Measurements from ENCODE around the gene KIAA0232. TPM values are rescaled to one million over a fixed set of nuclear protein-coding genes. Genes with fewer than 3 reads are reported as not detected.

KIAA0232 gene
- total and polyA plus RNA-seq, 2 of the 8 experiments (the other 6 are each of a cell fraction or from before 2014, with no cell fraction given) = 5.6 to 23.3 TPM

- DNase-seq (ENCODE audit: low read depth in 1 of 2, low spot score in 2 of 2) (peak in 1 of 2 experiments; percentile 91), FAIRE-seq (no peak)
- H4K5ac ChIP-seq (ENCODE audit: insufficient read length, low read depth, low read length) = peak within 1 kb of the TSS; percentile 35
- H3K4me3 ChIP-seq (ENCODE audit: extremely low read depth in 1 of 4, insufficient read depth in 2 of 4, low read depth in 3 of 4, low read length in 4 of 4) = peak within 1 kb of the TSS; percentile 58 to 92 (median 75)
- H3K4me1 ChIP-seq (replicated peaks in 1 of 4; ENCODE audit: control insufficient read depth in 3 of 4, insufficient read depth in 4 of 4, low read length in 3 of 4) = peaks cover 3 to 25% (median 11%) of the 10 kb centered on the region in 4 experiments
- no peak within 1 kb of the TSS for H2BK5ac ChIP-seq (ENCODE audit: low read depth, low read length)
- H4K20me1 ChIP-seq (replicated peaks in 1 of 2; ENCODE audit: control insufficient read depth in 1 of 2, insufficient read depth in 2 of 2, low read length in 2 of 2) = peaks cover 10 to 13% of the 10 kb centered on the region in 2 experiments
- peak within 1 kb of the TSS; percentile 39 for H2BK120ac ChIP-seq (replicated peaks; ENCODE audit: low read depth, low read length)
- H4K8ac ChIP-seq (ENCODE audit: extremely low read depth, insufficient read depth, low read length) = peak within 1 kb of the TSS; percentile 98
- no peak within 1 kb of the TSS for H3K23ac ChIP-seq (ENCODE audit: insufficient read length)
- H3K4me2 ChIP-seq (ENCODE audit: insufficient read depth in 1 of 2, low read depth in 2 of 2, low read length in 2 of 2) = peak within 1 kb of the TSS; percentile 87 to 89
- 4% methylated on average over 19 of the region's 108 CpGs; no CpG with 5 or more reads in 1 of the 2 experiments for WGBS, 2 experiments (ENCODE audit: extremely low coverage in 1 of 2, insufficient coverage in 1 of 2, insufficient read length in 1 of 2, insufficient replicate concordance in 2 of 2, low coverage in 1 of 2, low lambda C conversion rate in 2 of 2, missing lambda C conversion rate in 1 of 2)
- H3K36me3 ChIP-seq (ENCODE audit: control insufficient read depth in 2 of 4, insufficient read depth in 4 of 4, low read length in 3 of 4) = no peaks in the 10 kb centered on the region
- peaks cover 8% of the 10 kb centered on the region for H3K79me1 ChIP-seq (ENCODE audit: low read depth, low read length)
- no peak within 1 kb of the TSS for H3K14ac ChIP-seq (ENCODE audit: insufficient read length)
- peak within 1 kb of the TSS; percentile 14 for H3K4ac ChIP-seq (replicated peaks; ENCODE audit: insufficient read length, low read depth, low read length)
- no peak within 1 kb of the TSS for H2AK5ac ChIP-seq (ENCODE audit: low read depth, low read length)
- H3K27me3 ChIP-seq (replicated peaks in 1 of 4; ENCODE audit: control insufficient read depth in 3 of 4, extremely low read depth in 1 of 4, insufficient read depth in 3 of 4, low read length in 3 of 4) = peaks cover 0 to 14% (median 5%) of the 10 kb centered on the region in 4 experiments; a peak in 4 of 7 replicates
- CTCF ChIA-PET (ENCODE audit: partially characterized antibody) = interaction anchor here (0.5 to 9.7 kb wide), 18 partner anchors 9 to 187 kb away, joined by 3 to 56 read pairs (median 5); partner anchors contain the start of gene GRPEL1
- peaks cover 0 to 35% of the 10 kb centered on the region in 2 experiments; a peak in 2 of 4 replicates for H3K79me2 ChIP-seq (ENCODE audit: control insufficient read depth in 1 of 2, insufficient read depth in 2 of 2, low read length in 2 of 2)
- H4K91ac ChIP-seq (replicated peaks; ENCODE audit: insufficient read length, low read length) = no peak within 1 kb of the TSS
- peak within 1 kb of the TSS; percentile 94; the same call in 1 of the 2 replicates for H3K27ac ChIP-seq (ENCODE audit: low read depth, low read length)
- H2AFZ ChIP-seq (ENCODE audit: low read length) = no peak within 1 kb of the TSS
- H2BK15ac ChIP-seq (ENCODE audit: low read length) = no peak within 1 kb of the TSS; the same call in 1 of the 2 replicates
- peak within 1 kb of the TSS; percentile 78 for H3K56ac ChIP-seq (replicated peaks; ENCODE audit: insufficient read length, low read depth, low read length)
- no peaks in the 10 kb centered on the region for H3K9me3 ChIP-seq (ENCODE audit: insufficient read depth in 2 of 2, low read depth in 1 of 2, low read length in 1 of 2)
- H3K9ac ChIP-seq (replicated peaks in 1 of 4; ENCODE audit: extremely low read depth in 1 of 4, low read depth in 3 of 4, low read length in 3 of 4) = peak within 1 kb of the TSS; percentile 61 to 82 (median 74); a peak in 6 of 7 replicates
- H3K18ac ChIP-seq (ENCODE audit: extremely low read depth, low read length) = peak within 1 kb of the TSS; percentile 32
- POLR2A ChIA-PET (ENCODE audit: partially characterized antibody) = interaction anchor here (0.6 to 4.4 kb wide), 33 partner anchors 9 to 1018 kb away, joined by 3 to 22 read pairs (median 4); no protein-coding TSS in a partner anchor
- peaks cover 11% of the 10 kb centered on the region for H3K23me2 ChIP-seq (ENCODE audit: low read depth, low read length)
- H2BK20ac ChIP-seq (ENCODE audit: low read length) = no peak within 1 kb of the TSS
- no peak within 1 kb of the TSS for H2BK12ac ChIP-seq (ENCODE audit: low read depth, low read length)
- TF ChIP-seq BACH1 (IDR thresholded peaks at IDR 0.05; ENCODE audit: low read length) (peak; percentile 67), ASH2L (IDR thresholded peaks at IDR 0.05; ENCODE audit: low read length) (peak; percentile 80), MAFK (IDR thresholded peaks at IDR 0.05; ENCODE audit: low read depth, low read length) (no peak), RNF2 (IDR thresholded peaks at IDR 0.05; ENCODE audit: borderline replicate concordance, low read depth, low read length, missing control alignments, poor library complexity, severe bottlenecking) (no peak), JUN (IDR thresholded peaks at IDR 0.05; ENCODE audit: low read depth, low read length) (no peak), GTF2F1 (IDR thresholded peaks at IDR 0.05; ENCODE audit: borderline replicate concordance, low read depth, low read length) (no peak), RBBP5 (IDR thresholded peaks at IDR 0.05; ENCODE audit: borderline replicate concordance, low read depth, low read length) (peak; percentile 78; the same call in 1 of the 2 replicates), FOSL1 (IDR thresholded peaks at IDR 0.05; ENCODE audit: insufficient read depth, low read depth, low read length) (no peak), POLR2A (IDR thresholded peaks at IDR 0.05; ENCODE audit: control extremely low read depth in 1 of 2, low read depth in 2 of 2, low read length in 2 of 2) (peak in 1 of 2 experiments; percentile 70; a peak in 2 of 3 replicates), NANOG (IDR thresholded peaks at IDR 0.05; ENCODE audit: insufficient read depth, low read depth, low read length, poor library complexity, severe bottlenecking) (no peak)
These were observed 126.8 kb downstream of the KIAA0232 start, which contains the start of gene TBC1D14 for GRCh38 chr4:6909113-6909969. TBC1D14 (plus strand) TSS chr4:6909826; CDS start chr4:6923390, 13,564 bp downstream.

Data from H1 (cell line).